Right lobe of liver (tissue), 4 donors: ENCODE data around the gene LGALS9.

Experiments
- POLR2A ChIP-seq: fragments of 450-650 bp; IDR thresholded peaks from one replicate; pipeline ENCODE4 v1.6.1; 2017; ENCODE audit warnings: antibody characterized with exemption, mild to moderate bottlenecking
- TF ChIP-seq, protein P1 (sequence below), 4 donors: fragments of 200-600 bp in 3 of 4; fragments of 450-650 bp in 1 of 4; IDR thresholded peaks; one replicate each; pipeline versions ENCODE4 v1.5.1 to v1.8.0; 2016 to 2022; ENCODE audit warnings: antibody characterized with exemption in 4 of 4, mild to moderate bottlenecking in 2 of 4
- donor health status: DM: no; HTN: no; CAD: no.
- donor health status: DM: no; HTN: no; CAD: no.
- donor health status: DM: no; HTN: yes; CAD: no.

DNA sequence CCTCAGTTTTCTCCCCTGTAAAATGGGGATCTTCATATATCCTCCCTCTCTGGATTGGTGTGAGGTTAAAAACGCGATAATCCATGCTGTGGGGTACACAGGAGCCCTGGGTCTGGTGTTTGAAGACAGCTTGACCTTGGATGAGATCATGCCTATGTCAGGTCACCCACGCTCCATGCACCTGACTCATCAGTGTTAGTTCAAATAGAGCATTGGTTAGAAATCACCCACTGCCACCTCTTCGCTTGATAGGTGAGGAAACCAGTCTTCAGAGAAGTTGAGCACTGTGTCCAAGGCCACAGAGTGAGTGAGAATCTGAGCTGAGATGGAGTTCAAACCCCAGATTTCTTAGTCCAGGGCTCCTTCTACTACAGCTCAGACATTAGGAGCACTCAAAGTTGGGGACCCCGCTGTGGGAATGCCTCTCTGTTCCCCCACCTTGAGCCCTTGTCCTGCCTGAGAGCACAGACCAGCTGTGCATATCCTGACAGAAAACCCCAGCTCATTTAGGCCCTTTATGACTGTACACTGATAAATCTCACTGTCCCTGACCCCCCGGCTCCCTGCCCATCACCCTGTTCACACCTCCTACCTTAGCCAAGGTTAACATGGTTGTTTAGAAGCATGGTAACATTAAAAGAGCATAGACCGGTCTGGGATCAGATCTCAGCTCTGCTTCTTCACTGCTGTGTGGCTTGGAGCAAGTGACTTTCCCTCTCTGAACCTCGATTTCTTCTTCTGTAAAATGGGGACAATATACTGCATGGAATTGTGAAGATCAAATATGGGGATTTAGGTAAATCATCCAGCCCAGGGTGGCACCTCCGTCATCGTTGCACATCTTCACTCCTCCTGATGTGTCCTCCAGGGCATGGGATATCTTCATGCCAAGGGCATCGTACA is 22.4 kb upstream of the LGALS9 start:
- no peak for TF ChIP-seq POLR2A
- TF ChIP-seq, protein P1, sequence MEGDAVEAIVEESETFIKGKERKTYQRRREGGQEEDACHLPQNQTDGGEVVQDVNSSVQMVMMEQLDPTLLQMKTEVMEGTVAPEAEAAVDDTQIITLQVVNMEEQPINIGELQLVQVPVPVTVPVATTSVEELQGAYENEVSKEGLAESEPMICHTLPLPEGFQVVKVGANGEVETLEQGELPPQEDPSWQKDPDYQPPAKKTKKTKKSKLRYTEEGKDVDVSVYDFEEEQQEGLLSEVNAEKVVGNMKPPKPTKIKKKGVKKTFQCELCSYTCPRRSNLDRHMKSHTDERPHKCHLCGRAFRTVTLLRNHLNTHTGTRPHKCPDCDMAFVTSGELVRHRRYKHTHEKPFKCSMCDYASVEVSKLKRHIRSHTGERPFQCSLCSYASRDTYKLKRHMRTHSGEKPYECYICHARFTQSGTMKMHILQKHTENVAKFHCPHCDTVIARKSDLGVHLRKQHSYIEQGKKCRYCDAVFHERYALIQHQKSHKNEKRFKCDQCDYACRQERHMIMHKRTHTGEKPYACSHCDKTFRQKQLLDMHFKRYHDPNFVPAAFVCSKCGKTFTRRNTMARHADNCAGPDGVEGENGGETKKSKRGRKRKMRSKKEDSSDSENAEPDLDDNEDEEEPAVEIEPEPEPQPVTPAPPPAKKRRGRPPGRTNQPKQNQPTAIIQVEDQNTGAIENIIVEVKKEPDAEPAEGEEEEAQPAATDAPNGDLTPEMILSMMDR (IDR thresholded peaks at IDR 0.05), result no peak
